Liver (tissue), 3 donors: ENCODE results near the gene PELI3.

Source experiments
- JUND ChIP-seq, 2 donors: IDR thresholded peaks; 2 replicates each; pipeline ENCODE4 v1.6.1; 2016; ENCODE audit warnings: antibody characterized with exemption in 2 of 2
- SP1 ChIP-seq: IDR thresholded peaks from 2 replicates; pipeline ENCODE4 v1.6.1; 2018; ENCODE audit warnings: antibody characterized with exemption, mild to moderate bottlenecking
- TF ChIP-seq, protein P1 (sequence below): fragments of 150-350 bp; IDR thresholded peaks from 2 replicates; pipeline ENCODE4 v1.5.1; 2017; ENCODE audit warnings: improper control_type of control experiment, low read depth, low read length; ENCODE audit not compliant: missing input control
- TF ChIP-seq, protein P2 (sequence below): IDR thresholded peaks from 2 replicates; pipeline ENCODE4 v1.6.1; 2016; ENCODE audit warnings: antibody characterized with exemption, mild to moderate bottlenecking
- TF ChIP-seq, protein P3 (sequence below): IDR thresholded peaks from 2 replicates; pipeline ENCODE4 v1.6.1; 2016; ENCODE audit warnings: antibody characterized with exemption
- TF ChIP-seq, protein P4 (sequence below): IDR thresholded peaks from 2 replicates; pipeline ENCODE4 v1.6.1; 2016; ENCODE audit warnings: antibody characterized with exemption
- donor health status: healthy.
- donor health status: healthy.

DNA sequence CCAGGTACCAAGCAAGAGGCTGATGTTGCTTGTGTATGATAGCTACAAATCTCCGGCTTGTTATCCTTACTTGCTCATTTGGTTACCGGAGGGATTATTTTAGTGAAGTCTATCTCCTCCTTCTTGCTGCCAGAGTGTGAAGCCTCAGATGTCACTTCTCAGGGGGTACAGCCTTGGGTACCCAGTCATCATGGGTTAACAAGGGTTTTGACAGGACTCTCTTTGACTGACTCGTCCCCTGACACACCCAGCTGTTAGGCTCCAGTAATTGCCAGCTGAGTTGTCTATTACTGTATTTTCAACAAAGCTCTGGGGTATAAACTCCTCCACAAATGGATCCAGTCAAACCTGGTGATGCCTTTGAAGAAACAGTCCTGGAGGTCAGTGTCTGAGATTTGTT lies 11.9 kb upstream of the PELI3 start:
- TF ChIP-seq, protein P1, sequence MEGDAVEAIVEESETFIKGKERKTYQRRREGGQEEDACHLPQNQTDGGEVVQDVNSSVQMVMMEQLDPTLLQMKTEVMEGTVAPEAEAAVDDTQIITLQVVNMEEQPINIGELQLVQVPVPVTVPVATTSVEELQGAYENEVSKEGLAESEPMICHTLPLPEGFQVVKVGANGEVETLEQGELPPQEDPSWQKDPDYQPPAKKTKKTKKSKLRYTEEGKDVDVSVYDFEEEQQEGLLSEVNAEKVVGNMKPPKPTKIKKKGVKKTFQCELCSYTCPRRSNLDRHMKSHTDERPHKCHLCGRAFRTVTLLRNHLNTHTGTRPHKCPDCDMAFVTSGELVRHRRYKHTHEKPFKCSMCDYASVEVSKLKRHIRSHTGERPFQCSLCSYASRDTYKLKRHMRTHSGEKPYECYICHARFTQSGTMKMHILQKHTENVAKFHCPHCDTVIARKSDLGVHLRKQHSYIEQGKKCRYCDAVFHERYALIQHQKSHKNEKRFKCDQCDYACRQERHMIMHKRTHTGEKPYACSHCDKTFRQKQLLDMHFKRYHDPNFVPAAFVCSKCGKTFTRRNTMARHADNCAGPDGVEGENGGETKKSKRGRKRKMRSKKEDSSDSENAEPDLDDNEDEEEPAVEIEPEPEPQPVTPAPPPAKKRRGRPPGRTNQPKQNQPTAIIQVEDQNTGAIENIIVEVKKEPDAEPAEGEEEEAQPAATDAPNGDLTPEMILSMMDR: no peak
- TF ChIP-seq JUND (IDR thresholded peaks at IDR 0.05): no peak
- no peak for TF ChIP-seq SP1
- TF ChIP-seq, protein P2, sequence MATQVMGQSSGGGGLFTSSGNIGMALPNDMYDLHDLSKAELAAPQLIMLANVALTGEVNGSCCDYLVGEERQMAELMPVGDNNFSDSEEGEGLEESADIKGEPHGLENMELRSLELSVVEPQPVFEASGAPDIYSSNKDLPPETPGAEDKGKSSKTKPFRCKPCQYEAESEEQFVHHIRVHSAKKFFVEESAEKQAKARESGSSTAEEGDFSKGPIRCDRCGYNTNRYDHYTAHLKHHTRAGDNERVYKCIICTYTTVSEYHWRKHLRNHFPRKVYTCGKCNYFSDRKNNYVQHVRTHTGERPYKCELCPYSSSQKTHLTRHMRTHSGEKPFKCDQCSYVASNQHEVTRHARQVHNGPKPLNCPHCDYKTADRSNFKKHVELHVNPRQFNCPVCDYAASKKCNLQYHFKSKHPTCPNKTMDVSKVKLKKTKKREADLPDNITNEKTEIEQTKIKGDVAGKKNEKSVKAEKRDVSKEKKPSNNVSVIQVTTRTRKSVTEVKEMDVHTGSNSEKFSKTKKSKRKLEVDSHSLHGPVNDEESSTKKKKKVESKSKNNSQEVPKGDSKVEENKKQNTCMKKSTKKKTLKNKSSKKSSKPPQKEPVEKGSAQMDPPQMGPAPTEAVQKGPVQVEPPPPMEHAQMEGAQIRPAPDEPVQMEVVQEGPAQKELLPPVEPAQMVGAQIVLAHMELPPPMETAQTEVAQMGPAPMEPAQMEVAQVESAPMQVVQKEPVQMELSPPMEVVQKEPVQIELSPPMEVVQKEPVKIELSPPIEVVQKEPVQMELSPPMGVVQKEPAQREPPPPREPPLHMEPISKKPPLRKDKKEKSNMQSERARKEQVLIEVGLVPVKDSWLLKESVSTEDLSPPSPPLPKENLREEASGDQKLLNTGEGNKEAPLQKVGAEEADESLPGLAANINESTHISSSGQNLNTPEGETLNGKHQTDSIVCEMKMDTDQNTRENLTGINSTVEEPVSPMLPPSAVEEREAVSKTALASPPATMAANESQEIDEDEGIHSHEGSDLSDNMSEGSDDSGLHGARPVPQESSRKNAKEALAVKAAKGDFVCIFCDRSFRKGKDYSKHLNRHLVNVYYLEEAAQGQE: no peak
- TF ChIP-seq, protein P3, sequence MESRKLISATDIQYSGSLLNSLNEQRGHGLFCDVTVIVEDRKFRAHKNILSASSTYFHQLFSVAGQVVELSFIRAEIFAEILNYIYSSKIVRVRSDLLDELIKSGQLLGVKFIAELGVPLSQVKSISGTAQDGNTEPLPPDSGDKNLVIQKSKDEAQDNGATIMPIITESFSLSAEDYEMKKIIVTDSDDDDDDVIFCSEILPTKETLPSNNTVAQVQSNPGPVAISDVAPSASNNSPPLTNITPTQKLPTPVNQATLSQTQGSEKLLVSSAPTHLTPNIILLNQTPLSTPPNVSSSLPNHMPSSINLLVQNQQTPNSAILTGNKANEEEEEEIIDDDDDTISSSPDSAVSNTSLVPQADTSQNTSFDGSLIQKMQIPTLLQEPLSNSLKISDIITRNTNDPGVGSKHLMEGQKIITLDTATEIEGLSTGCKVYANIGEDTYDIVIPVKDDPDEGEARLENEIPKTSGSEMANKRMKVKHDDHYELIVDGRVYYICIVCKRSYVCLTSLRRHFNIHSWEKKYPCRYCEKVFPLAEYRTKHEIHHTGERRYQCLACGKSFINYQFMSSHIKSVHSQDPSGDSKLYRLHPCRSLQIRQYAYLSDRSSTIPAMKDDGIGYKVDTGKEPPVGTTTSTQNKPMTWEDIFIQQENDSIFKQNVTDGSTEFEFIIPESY: no peak
- TF ChIP-seq, protein P4, sequence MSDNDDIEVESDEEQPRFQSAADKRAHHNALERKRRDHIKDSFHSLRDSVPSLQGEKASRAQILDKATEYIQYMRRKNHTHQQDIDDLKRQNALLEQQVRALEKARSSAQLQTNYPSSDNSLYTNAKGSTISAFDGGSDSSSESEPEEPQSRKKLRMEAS: no peak
